ENCODE results near the gene EFCC1.

The EFCC1 gene

GRCh38 chr3:128995737-128996136, 5.4 kb upstream of the EFCC1 start:
- DNase-seq, result no peak

GRCh38 chr3:128996200-128996599, 4.9 kb upstream of the EFCC1 start:
- no peak for DNase-seq

DNA sequence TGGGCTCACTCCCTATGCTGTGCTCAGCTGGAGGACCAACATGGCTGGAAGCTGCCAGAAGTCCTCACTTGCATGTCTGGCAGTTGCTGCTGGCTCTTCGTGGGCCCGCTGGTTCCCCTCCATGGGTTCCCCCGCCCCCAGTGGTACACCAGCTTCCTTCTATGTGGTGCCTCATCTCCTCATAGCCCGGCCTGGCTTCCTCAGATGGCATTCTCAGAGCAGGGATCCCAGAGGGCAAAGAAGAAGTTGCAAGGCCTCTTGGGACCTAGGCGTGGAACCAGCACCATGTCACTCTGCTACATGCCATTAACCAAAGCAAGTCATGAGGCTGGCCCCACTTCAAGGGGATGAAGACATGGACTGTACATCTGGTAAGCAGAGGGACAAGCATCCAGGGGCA, 4.4 kb upstream of the EFCC1 start:
- DNase-seq, result no peak

DNA sequence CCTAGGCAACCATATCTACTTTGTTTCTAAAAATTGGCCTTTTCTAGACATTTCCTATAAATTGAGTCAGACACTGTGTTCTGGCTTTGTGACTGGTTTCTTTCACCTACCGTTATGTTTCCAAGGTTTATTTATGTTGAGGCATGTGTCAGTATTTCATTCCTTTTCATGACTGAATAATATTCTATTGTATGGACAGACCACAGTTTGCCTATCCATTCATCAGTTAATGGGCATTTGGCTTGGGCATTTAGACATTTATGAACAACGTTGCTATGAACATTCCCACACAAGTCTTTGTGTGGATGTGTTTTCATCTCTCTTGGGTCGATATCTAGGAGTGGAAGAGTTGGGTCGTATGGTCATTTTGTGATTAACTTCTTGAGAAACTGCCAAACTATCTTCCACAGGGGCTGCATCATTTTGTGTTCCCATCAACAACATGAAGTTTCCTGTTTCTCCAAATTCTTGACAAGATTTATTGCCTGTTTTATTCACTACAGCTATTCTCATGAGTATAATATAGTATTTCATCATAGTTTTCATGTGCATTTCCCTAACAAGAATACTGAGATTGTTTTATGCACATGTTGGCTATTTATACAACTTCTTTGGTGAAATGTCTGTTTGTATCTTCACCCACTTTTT, 3.5 kb upstream of the EFCC1 start:
- no peak for DNase-seq

GRCh38 chr3:128998561-128998960, 2.5 kb upstream of the EFCC1 start:
- DNase-seq, result no peak

GRCh38 chr3:128999102-128999501, 2.0 kb upstream of the EFCC1 start:
- no peak for DNase-seq

- peak in 1 of 2 experiments; percentile 27 for DNase-seq
Measured at GRCh38 chr3:129000742-129001100, 383 bp upstream of the EFCC1 start.

GRCh38 chr3:129001806-129002572, 885 bp downstream of the EFCC1 start:
- DNase-seq, result peak in 1 of 2 experiments; percentile 47

- no peak for DNase-seq
Measured at GRCh38 chr3:129002573-129003569, 1.8 kb downstream of the EFCC1 start.

DNA sequence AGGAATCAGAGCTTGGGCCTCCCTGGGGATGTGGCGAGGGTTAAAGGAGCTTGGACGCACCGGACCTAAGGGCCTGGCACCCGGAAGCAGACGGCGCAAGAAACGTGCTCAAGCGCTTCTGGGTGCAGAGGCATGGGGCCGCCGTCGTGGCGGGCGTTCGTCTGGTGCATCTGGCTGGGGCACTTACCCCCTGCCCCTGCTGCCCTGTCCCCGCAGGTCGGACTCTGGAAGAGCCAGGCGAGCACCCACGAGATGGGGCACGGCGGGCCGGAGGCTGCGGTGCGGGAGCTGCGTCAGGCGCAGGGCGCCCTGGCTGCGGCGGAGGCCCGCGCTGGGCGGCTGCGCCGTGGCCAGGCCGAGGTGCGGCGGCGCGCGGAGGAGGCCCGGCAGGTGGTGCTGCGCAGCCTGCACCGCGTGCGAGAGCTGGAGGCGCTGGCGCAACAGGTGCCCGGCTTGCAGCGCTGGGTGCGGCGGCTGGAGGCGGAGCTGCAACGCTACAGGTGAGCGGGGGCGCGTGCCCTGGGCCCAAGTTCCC, 2.5 kb downstream of the EFCC1 start:
- DNase-seq, result peak in 1 of 2 experiments; percentile 71

- peak in 1 of 2 experiments; percentile 17 for DNase-seq
Measured at GRCh38 chr3:129004639-129005295, 3.7 kb downstream of the EFCC1 start.

- no peak for DNase-seq
Measured at GRCh38 chr3:129005526-129006303, 4.6 kb downstream of the EFCC1 start.

- no peak for DNase-seq
Measured at GRCh38 chr3:129006864-129007263, 5.8 kb downstream of the EFCC1 start.

DNA sequence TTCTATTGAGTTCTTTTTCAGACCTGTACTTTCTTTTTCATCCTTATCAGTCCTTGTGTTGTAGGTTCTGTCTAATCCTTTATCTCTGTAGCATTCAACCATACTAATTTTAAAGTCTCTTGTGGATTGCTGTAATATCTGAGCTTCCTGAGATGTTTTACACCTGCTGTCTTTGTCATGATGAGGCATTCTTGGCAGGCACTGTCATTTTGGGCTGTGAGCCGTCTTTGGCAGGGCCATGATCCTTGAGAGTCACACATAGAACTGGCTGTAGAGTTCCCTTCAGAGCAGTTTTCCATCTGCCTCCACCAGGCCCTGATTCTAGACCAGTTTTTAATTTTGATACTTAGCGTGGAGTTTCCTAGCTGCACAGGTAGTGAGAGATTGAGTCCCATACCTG, 6.7 kb downstream of the EFCC1 start:
- DNase-seq, result no peak

- no peak for DNase-seq
Measured at GRCh38 chr3:129009266-129009665, 8.2 kb downstream of the EFCC1 start.

GRCh38 chr3:129010310-129010956, 9.3 kb downstream of the EFCC1 start:
- no peak for DNase-seq

GRCh38 chr3:129013491-129013891, 12.4 kb downstream of the EFCC1 start:
- no peak for DNase-seq

DNA sequence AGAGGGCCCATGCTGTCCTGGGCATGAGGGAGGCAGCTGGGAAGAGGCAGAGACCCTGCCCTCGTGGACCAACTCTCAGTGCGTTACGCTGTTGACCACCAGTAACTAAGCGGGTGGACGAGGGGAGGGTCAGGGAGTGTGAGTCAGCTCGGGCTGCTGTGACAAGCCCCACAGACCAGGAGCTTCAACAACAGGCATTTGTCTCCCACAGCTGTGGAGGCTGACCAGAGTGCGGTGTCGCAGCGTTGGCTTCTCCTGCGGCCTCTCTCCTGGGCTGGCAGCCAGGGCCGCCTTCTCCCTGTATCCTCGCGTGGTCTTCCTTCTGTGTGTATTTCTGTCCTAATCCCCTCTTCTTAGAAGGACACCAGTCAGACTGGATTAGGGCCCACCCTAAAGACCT, 13.0 kb downstream of the EFCC1 start:
- DNase-seq, result no peak

GRCh38 chr3:129014793-129015345, 13.8 kb downstream of the EFCC1 start:
- no peak for DNase-seq

GRCh38 chr3:129015388-129016105, 14.4 kb downstream of the EFCC1 start:
- DNase-seq, result no peak
